HG03025 (cell line): ENCODE measurements around the gene MSH3.
"Not testable (repeated sequence)": the region's sequence is repeated elsewhere in the genome, so short reads cannot be mapped to it uniquely, and the experiment has no call there.

Experiments
- ATAC-seq: cut with Tn5 transposase; IDR thresholded peaks from one replicate; pipeline ENCODE4 v1.9.1; 2021; ENCODE audit warnings: mild to moderate bottlenecking, moderate library complexity; ENCODE audit not compliant: unreplicated experiment, low FRiP score

Gene MSH3

DNA sequence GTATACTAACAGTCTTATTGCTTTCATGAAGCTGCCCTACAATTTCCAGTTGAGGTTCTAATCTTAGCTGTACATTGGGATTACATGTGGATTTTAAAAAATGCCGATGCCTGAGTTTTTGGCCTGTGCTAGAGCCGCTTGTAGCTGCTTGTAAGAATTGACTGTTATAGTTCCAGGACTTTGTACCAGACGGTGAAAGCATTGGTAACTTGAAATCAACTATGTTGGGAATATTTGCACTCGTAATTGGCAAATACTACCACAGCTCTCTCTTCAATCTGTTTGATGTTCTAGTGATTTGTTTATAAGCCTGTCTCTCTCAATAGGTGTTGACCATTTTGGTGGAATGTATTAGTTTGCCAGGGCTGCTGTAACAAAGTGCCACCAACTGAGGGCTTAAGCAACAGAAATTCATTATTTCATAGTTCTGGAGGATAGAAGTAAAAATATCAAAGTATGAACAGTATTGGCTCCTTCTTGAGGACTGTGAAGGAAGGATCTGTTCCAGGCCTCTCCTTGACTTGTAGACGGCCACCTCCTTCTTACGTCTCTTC, 50.8 kb downstream of the MSH3 start:
- no peak for ATAC-seq

DNA sequence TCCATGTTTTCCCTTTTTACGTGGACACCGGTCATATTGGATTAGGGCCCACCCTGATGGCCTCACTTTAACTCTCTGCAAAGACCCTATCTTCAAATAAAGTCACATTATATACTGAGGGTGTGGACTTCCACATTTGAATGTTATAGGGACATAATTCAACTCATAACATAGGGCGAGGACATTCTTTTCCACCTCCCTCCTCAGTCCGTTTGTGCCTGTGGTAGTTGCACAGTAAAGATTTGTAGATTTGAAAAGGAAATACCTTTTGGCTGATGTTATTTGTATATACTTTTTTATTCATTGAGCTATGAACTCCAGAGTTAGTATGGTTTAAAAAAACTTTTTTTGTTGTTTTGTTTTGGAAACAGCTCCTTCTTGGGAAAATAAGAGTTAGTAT, 51.3 kb downstream of the MSH3 start:
- ATAC-seq, result no peak

DNA sequence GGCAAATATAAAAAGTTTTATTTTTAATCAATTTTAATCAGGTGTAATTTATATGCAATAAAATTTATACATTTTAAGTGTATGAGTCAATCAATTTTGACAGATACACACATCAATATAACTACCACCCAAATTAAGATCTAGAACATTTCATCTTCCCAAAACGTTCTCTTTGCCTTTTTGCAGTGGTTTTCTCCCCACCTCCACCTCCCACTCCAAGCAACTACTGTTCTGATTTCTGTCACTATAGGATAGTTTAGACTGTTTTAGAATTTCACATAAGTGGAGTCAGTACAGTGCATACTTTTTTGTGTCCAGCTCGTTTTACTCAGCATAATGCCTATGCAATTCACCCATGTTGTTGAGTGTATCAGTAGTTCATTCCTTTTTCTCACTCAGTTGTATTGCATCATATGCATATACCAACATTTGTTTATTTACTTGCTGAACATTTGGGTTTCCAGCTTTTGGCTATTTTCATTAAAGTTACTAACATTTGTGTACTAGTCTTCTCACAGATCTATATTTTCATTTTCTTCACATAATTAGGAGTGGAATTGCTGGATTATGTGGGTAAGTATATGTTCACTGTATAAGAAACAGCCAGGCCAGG, 52.5 kb downstream of the MSH3 start:
- no peak for ATAC-seq

DNA sequence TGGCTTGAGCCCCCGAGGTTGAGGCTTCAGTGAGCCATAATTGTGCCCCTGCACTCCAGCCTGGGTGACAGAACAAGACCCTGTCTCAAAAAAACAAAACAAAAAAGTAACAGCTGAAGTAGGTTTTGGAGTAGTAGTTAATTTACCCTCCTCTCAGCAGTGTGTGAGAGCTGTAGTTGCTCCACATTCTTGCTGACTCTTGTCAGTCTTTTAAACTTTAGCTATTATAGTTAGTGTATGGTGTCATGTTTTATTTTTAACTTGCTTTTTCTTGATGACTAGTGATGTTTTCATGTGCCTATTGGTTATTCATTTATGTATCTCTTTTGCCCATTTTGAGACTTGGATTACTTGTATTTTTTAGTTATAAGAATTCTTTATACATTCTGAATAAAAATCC, 53.2 kb downstream of the MSH3 start:
- no peak for ATAC-seq

DNA sequence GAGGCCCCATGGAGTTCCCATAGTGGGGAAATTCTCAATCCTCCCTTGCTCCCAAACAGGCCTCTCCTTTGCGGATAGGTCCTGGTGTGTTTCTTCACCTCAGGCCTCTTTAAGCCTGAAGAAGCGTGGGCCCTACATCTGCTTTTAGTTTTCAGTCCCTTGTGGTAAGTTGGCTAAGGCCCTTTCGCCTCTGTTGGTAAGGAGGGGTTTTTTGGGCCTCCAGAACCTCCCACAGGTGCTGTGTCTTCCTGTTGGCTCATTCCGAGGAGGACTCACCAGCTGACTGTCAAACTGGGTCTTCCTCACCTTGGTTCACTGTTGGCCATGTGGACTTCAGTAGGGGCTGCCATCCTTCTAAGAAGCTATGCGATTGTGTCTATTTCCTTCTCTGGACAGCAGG, 56.8 kb downstream of the MSH3 start:
- ATAC-seq, result no peak

DNA sequence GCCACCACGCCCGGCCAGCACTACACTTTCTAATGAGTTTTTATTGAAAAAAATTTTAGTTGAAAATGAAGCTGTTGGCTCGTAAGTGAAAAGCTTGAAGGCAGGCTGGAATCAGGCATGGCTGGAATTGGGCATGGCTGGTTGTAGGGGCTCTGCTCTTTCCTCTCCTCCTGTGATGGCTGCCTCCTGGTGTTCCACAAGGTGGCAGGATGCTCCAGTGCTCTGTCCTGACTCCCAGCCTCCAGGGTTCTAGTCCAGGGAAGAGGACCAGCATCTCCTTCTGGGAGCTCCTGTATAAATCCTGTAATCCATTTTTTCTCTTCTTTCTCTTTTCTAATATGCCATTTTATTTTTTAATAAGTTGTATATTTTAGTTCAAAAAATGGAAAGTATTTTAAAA, 57.5 kb downstream of the MSH3 start:
- no peak for ATAC-seq

DNA sequence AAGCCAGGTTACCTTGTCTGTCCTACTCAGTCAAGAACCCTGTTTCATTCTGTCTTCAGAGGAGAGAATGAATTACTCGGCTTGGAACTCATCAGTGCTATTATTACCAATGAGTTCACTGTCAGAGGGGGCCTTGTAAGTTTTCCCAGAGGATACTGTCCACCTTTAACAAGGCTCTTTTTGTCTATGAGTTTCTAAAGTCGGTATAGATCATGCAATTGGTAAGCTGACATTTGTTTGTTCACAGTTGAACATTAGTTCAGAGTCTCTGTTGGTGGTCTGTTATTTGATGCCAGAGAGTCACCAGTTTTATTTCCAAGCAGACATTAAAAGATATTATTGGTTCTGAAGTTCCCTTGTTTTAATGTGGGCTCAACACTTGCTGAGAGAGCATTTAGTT, 58.5 kb downstream of the MSH3 start:
- ATAC-seq, result no peak

DNA sequence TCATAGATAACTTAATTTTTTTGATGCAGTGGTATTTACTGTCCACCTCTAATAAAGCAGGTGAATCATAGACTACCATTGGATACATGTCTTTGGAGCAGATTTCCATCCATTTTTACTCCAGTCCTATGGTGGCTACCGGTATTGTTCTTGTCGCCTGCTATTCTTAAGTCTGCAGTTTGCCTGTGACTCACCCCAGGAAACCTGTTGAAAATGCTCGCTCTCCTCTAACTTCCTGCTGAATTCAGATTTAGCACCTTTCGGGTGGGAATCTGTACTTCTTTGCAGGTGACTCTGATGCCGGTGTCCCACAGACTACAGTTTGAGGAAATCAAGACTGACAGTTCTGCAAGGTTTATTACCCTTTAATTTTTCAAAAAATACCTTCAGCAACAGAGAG, 59.2 kb downstream of the MSH3 start:
- ATAC-seq, result no peak

DNA sequence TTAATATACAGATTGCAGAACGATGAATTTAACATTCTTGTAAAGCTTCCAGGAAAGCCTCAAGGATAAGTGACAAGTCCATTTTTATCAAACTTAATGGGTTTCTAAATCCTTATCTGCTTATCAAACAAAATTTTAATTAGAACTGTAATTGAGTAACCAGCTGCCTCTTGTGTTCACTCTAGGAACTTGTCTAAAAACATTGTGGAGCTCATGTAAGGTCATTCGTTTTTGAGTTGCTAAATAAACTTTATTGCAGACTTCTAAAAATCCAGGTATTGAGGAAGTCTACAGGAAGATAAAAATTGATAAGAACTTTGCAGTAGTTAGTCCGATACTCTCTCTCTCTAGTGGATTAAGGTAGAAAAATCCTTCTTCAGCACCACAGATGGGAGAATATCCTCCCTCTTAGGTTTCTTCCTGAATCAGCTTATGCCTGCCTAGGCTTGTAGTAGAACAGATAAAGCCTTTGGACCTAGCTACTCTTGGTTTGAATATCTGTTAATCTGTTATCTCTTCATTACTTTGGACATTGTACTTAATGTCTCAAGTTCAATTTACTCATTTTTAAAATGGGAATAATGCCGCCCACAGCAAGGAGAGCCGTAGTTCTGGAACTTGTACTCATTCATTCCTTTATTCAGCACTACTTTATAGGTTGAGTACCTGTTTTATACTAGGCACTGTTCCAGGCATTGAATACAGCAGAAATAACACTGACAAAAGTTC, 60.3 kb downstream of the MSH3 start:
- ATAC-seq, result no peak

DNA sequence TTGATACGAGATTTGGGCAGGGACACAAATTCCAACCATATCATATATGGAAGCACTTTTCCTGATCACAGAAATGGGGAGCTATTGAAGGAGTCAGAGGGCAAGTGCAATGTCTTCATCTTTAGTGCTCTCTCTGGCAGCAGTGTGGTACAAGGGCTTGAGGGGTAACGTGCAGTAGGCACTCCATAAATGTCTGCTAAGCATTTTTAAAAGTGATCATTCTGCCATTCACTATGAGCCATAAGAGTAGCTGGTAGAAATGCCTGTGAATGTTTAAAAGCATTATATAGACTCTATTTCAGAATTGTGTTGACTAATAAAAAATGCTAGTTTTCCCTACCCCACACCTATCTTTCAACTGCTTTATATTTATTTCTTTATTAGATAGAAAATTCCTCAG, 61.4 kb downstream of the MSH3 start:
- ATAC-seq, result no peak

DNA sequence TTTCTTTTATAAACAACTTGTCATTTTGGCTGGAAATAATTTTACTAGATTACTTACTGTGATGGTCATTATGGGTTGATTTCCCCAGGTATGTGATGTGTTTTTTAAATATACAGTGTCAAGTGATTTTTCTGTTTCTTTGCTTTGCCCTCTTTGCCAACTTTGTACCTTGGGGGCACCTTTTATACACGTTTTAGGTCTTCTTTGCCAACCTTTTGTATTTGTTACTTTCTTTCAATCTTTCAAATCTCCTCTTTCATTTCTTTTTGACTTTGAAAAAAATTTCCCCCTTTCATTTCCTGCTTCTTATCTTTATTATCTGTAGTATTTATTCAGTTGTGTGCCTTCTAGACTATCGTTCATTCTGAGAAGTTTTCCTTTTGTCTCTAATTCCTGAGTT, 65.7 kb downstream of the MSH3 start:
- no peak for ATAC-seq

DNA sequence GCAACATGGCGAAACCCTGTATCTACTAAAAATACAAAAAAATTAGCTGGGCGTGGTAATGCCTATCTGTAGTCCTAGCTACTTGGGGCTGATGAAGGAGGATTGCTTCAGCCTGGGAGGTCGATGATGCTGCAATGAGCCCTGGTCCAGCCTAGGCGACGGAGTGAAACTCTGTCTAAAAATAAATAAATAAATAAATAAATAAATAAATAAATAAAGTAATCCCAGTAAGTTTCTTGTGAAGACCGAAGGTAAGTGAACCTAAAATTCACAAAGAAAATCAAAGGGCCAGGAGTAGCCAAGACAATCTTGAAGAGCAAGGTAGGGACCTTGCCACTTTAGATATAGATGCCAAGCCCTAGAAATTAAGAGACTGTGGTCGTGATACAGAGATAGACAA, 68.5 kb downstream of the MSH3 start:
- no peak for ATAC-seq

DNA sequence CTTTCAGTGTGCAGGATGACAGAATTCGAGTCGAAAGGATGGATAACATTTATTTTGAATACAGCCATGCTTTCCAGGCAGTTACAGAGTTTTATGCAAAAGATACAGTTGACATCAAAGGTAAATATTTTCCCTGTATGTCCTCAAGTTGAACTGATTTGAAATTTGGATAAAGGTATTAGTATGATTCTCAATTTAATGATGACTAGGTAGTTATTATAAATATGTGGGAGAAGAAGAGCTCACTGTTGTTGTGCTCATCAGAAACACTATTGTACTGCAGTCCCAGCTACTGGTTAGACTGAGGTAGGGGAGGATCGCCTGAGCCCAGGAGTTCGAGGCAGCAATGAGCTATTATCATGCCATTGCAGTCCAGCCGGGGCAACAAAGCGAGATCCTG, 71.0 kb downstream of the MSH3 start:
- no peak for ATAC-seq

DNA sequence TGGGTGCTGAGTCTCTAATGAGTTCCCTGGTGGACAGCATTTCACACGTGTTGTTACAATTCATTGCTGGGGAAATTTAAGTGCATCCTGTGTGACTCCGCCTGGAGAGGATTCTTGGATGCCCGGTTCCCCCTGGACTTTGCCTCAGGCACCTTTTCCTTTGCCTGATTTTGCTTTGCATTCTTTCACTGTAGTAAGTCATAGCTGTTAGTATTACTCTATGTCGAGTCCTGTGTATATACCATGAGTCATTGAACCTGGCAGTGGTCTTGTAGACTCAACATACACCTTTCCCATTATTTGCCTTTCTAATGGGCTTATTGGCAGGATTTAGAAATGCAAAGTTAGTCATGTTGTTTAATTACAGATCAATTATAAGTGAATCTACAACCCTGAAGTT, 82.3 kb downstream of the MSH3 start:
- no peak for ATAC-seq

DNA sequence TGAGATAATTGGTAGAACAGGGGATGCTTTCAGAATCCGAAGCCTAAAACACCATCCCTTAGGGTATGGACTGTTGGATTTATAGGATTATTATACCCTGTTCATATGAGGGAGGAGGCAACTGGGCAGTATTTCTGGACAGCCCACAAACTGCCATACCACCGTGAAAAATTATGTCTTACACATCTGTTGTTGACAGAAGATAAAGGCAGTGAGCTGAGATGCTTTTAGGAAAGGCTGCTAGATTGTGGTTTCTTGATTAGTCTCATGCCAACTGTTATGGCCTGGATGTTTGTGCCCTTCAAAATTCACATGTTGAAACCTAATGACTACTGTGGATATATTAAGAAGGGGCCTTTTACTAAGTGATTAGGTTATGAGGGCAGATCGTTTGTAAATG, 84.0 kb downstream of the MSH3 start:
- ATAC-seq, result no peak

DNA sequence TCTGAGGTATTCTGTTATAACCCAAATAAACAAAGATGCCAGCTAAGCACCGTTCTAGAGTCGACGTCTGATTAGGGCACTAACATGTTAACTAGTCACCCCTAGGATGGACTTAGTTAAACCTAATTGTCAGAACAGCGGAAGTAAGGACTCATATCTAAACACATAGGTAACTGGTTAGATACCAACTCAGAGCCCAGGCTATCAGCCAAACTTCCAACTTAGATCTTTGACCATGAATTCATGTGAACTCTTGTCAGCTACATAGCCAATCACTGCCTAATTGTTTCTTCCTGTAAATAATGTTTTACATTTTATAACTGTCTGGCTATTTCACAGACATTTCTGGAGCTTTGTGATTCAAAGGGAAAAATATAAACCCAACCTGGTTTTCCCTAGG, 84.6 kb downstream of the MSH3 start:
- no peak for ATAC-seq

DNA sequence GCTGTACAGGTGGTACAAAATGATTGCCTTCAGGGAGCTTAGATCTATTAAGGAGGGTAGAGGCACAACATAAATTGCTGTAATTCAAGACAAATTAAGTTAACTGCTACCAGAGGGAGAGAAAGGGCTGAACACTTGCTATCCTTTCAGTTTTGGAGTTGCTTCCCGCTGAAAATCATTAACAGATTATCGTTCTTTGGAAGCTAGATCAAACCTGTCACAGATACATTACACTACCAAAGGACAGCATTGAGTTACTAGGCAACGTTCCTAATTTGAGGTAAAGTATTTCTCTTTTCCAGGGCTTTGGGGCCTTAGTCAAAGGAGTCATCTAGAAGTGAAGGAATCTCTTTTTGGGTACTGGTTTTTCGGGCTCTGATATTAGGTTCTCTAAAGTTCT, 85.0 kb downstream of the MSH3 start:
- no peak for ATAC-seq

DNA sequence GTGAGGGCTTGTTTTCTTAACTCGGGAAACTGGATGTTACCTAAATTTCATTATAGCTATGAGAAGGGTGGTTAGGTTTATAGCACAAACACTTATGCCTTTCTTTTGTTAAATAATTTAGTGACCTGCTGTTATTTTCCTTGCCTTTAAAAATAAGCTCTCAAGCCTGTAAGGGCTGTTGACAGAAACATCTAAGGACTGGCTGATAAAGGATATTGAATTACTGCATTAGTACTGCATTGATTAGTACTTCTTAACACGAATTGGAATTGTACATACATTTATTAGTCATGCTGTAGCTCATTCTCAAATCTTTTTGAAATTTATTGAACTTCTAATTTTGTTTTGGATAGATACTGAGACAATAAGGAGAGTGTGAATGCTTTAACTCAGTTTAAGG, 85.4 kb downstream of the MSH3 start:
- no peak for ATAC-seq

DNA sequence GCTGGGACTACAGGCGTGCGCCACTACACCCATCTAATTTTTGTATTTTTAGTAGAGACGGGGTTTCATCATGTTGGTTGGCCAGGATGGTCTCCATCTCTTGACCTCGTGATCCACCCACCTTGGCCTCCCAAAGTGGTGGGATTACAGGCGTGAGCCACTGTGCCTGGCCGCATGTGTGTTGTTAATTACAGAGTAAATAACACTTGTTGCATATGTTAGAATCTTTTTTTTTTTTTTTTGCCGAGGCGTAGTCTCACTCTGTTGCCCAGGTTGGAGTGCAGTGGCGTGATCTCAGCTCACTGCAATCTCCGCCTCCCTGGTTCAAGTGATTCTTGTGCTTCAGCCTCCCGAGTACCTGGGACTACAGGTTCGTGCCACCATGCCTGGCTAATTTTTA, 86.0 kb downstream of the MSH3 start:
- ATAC-seq, result not testable (repeated sequence)

DNA sequence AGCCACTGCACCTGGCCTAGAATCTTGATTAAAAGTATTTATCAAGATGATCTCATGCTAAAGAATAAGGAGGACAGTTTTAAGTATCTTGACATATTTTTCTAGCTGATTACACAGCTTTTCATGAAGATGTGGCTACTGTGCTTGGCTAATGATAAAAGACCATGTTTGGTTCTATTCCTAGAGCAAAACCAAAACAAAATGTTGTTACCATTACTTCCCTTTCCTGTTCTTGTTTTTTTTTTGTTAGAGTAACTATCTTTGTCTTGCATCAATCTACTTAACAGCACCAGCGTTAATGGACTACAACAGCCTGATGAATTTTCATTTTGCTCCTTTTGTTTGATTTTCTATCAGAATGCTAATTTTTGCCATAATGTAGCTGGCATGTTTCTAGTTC, 86.5 kb downstream of the MSH3 start:
- no peak for ATAC-seq

DNA sequence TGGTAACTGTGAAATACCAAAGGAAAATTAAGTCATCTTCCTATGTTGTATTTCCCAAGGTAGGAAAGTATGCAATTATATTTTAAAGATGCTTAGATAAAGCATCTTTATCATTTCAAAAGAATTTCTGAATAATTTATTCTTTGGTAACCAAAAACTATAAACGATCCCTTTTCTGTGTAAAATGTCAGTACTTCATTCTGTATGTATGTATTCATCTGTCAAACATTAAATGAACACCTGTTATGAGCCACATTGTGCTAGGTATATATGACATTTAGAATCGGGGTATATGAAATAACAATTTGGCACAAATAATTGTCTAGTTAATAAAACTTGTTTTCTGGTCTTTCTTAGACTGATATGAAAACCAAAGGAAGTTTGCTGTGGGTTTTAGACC, 89.7 kb downstream of the MSH3 start:
- no peak for ATAC-seq

DNA sequence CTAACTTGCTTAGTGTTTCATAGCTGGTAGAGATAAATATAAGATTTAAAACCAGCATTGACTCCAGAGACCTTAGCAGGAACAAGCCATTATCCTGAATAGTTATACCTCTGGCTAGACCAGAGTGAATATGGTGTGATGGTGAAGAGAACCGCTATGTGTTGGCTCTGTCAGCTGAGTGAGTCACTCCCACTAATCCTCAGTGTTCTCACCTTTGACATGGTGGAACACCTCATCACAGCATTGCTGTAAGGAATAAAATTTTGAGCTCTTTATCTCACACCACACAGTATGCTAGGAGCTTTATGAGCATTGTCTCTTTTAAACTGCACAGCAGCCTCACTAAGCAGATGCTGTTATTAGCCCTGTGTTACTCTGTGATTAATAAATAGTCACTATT, 91.0 kb downstream of the MSH3 start:
- no peak for ATAC-seq
